ENCODE results near the gene GCLM. TPM values are rescaled to one million over a fixed set of nuclear protein-coding genes. Genes with fewer than 3 reads are reported as not detected.

The GCLM gene
- polyA plus RNA-seq, 1 donor = 14.0 TPM

DNA sequence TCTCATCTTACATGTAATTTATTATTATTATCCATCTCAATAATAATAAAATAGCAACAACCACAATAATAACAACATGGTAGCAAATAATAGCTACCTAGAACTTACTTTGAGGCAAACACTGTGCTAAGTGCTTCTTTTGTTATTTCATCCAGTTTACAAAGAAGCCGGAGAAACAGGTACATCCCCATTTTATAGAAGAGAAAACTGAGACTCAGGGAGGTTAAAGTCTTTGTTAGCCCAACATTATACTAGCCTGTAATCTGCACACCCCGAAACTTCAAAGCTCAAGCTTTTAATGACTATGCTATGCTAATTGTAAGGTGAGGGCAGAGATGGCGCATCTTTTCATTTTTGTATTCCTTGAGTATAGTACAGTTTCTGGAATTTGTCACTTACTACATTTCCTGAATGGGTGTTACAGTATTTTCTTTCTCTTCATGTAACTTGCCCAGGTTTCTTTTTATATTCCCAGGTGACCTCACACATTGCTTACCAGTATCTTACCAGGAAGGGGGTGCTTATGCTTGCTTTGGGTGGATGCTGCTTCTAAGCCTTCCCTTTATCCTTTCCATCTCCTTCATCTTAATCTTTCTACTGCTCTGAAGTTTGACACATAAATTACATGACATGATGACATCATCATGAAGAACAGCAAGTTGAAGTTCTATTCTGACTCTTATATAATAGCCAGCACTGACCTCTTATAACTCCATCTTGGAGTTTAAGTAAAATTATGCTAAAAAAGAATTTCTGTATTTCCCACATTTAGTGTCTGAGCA, 8.3 kb downstream of the GCLM start:
- Histone ChIP-seq H3K9me3 (ENCODE audit: control insufficient read depth, low read depth, low read length) (no peaks in the 10 kb centered on the region), H3K36me3 (ENCODE audit: control insufficient read depth, insufficient read depth, low read length) (peaks cover 10% of the 10 kb centered on the region), H3K27me3 (ENCODE audit: control insufficient read depth, insufficient read depth, low read length) (no peaks in the 10 kb centered on the region), H3K27ac (ENCODE audit: low read length) (no peak overlapping the region), H3K4me3 (ENCODE audit: low read length) (no peak overlapping the region), H3K4me1 (ENCODE audit: control insufficient read depth, insufficient read depth, low read length) (peaks cover 6% of the 10 kb centered on the region)
- WGBS (ENCODE audit: insufficient coverage, low lambda C conversion rate) = 100% methylated on average over 1 of the region's 3 CpGs
- no peak for DNase-seq

DNA sequence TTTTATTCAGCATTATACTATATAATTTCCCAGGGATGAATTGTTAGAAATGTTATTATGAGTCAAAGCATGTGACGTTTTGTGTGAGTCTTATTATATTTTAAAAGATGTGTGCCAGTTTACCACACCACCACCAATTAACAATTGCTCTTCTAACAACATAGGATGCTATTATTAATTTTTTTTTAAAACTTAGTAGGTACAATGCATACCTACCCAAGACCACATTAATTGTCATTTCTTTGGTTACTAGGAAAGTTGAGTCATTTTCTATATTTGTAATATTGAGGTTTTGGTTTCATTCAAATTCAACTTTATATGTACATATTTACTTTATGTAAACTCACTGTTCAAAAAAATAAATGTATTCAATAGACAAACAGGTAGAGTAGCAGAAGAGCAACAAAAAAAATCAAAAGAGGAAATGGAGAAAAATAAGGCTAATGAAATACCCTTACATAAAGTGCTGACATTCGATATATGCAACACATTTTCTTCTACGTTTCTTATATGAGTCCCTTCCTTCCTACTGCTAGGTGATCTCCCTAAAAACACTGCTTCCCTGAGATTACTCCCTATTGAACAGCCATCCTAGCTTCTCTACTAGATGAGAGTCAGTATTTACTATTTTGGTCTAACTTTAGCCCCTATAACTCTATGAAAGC, 9.6 kb downstream of the GCLM start:
- no peak overlapping the region for H3K27ac ChIP-seq (ENCODE audit: low read length)
- no peak for DNase-seq
- H3K36me3 ChIP-seq (ENCODE audit: control insufficient read depth, insufficient read depth, low read length) = peaks cover 10% of the 10 kb centered on the region
- WGBS (ENCODE audit: insufficient coverage, low lambda C conversion rate) = no CpG with 5 or more reads among the region's 3 CpGs
- no peaks in the 10 kb centered on the region for H3K27me3 ChIP-seq (ENCODE audit: control insufficient read depth, insufficient read depth, low read length)
- H3K4me3 ChIP-seq (ENCODE audit: low read length) = no peak overlapping the region
- peaks cover 6% of the 10 kb centered on the region for H3K4me1 ChIP-seq (ENCODE audit: control insufficient read depth, insufficient read depth, low read length)
- H3K9me3 ChIP-seq (ENCODE audit: control insufficient read depth, low read depth, low read length) = no peaks in the 10 kb centered on the region

DNA sequence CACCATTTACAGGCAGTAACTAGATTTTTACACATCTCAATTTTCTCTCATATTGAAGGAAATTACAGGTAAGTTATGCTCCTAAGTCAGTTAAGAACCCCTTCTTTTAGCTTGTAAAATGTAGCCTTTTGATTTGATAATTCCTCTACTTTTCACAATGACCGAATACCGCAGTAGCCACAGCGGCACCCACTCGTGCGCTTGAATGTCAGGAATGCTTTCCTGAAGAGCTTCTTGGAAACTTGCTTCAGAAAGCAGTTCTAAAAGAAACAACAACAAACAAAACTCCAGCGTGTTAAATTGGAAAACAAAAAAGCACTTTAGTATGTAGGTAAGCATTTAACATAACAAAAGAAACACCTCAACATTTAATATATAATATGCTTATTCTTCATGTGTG, 20.3 kb downstream of the GCLM start:
- no peaks in the 10 kb centered on the region for H3K27me3 ChIP-seq (ENCODE audit: control insufficient read depth, insufficient read depth, low read length)
- no peak for DNase-seq
- WGBS (ENCODE audit: insufficient coverage, low lambda C conversion rate) = 88% methylated on average over 5 of the region's 6 CpGs
- no peak overlapping the region for H3K4me3 ChIP-seq (ENCODE audit: low read length)
- H3K4me1 ChIP-seq (ENCODE audit: control insufficient read depth, insufficient read depth, low read length) = no peaks in the 10 kb centered on the region
- no peaks in the 10 kb centered on the region for H3K9me3 ChIP-seq (ENCODE audit: control insufficient read depth, low read depth, low read length)
- H3K36me3 ChIP-seq (ENCODE audit: control insufficient read depth, insufficient read depth, low read length) = peaks cover 8% of the 10 kb centered on the region
- no peak overlapping the region for H3K27ac ChIP-seq (ENCODE audit: low read length)

DNA sequence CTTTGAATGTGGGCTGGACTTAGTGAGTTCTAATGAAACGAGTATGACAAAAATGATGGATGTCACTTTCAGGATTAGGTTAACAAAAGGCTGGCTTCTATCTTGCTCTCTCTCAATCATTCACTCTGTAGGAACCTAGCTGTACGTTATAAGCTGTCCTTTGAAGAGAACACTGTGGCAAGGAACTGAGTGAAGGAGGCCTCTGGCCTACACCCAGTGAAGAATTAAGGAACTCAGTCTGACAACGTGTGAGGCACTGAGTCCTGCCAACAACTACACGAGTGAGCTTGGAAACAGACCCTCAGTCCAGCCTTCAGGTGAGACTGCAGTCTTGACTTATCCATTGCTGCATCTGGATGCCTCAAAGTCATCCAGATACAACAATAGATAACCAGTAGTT, 27.0 kb downstream of the GCLM start:
- H3K27ac ChIP-seq (ENCODE audit: low read length) = no peak overlapping the region
- H3K9me3 ChIP-seq (ENCODE audit: control insufficient read depth, low read depth, low read length) = no peaks in the 10 kb centered on the region
- peaks cover 4% of the 10 kb centered on the region for H3K36me3 ChIP-seq (ENCODE audit: control insufficient read depth, insufficient read depth, low read length)
- H3K4me3 ChIP-seq (ENCODE audit: low read length) = no peak overlapping the region
- H3K4me1 ChIP-seq (ENCODE audit: control insufficient read depth, insufficient read depth, low read length) = peaks cover 3% of the 10 kb centered on the region
- no peak for DNase-seq
- 100% methylated on average over 1 of the region's 4 CpGs for WGBS (ENCODE audit: insufficient coverage, low lambda C conversion rate)
- no peaks in the 10 kb centered on the region for H3K27me3 ChIP-seq (ENCODE audit: control insufficient read depth, insufficient read depth, low read length)

DNA sequence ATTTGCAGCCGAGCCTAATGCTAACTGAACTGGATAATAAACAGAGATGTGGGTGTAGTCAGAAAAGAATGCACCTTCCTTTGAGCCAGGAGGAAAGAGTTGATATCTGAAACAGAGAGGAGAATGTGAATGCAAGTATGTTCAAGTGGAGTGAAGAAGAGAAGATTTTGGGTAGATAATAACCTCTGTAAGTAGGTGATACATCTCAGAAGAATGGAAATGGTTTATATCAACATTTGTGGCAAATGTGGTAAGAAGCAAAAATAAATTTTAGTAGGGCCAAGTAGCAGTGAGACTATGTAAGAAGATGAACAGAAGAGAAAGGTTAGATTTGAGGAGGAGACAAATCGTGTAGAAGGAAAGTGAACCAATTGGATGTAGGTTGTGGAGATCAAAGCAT, 28.5 kb downstream of the GCLM start:
- H3K27ac ChIP-seq (ENCODE audit: low read length) = no peak overlapping the region
- no peak for DNase-seq
- H3K36me3 ChIP-seq (ENCODE audit: control insufficient read depth, insufficient read depth, low read length) = peaks cover 16% of the 10 kb centered on the region
- peaks cover 3% of the 10 kb centered on the region for H3K4me1 ChIP-seq (ENCODE audit: control insufficient read depth, insufficient read depth, low read length)
- no peaks in the 10 kb centered on the region for H3K9me3 ChIP-seq (ENCODE audit: control insufficient read depth, low read depth, low read length)
- WGBS (ENCODE audit: insufficient coverage, low lambda C conversion rate) = 50% methylated on average over 1 of the region's 2 CpGs
- no peaks in the 10 kb centered on the region for H3K27me3 ChIP-seq (ENCODE audit: control insufficient read depth, insufficient read depth, low read length)
- no peak overlapping the region for H3K4me3 ChIP-seq (ENCODE audit: low read length)

DNA sequence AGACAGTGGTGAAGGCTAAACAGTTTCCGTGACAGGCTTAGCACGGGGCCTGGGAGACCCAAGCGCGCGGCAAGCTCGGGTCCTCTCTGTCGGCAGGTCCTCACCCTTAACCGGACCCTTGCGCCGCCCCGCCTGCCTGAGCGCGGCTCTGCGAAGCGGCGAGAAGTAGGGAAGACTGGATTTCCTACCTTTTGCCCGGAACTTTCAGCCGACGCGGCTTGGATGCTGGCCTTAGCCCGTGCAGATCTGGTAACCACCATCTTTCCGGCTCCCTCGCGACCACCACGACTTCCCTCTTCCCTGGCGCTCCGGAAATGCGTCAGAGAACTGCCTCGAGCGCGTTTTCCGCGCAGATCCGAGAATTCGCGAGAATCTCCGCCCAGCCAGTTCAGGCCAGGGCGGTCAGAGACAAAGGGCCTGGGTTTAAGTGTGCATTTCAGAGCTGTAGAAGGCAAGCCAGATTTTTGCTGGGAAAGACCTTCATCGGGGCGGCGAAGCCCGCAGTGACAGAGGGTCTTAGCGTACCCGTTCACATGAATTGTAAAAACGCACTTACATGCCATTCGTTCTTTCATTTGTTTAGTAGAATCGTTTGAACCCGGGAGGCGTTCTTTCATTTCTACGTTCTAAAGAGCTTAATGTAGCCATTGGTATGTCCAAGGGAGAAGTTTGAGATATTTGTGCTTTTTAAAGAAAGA, 30.2 kb downstream of the GCLM start, which contains the start of gene DNTTIP2:
Gene DNTTIP2 (minus strand): TSS at position 318 of the 698 bp plus-strand sequence. CDS start 58 bp downstream, at position 260.
- DNase-seq = peak; percentile 93 to 95
- H3K36me3 ChIP-seq (ENCODE audit: control insufficient read depth, insufficient read depth, low read length) = peaks cover 28% of the 10 kb centered on the region
- no CpG with 5 or more reads among the region's 50 CpGs for WGBS (ENCODE audit: insufficient coverage, low lambda C conversion rate)
- H3K9me3 ChIP-seq (ENCODE audit: control insufficient read depth, low read depth, low read length) = no peaks in the 10 kb centered on the region
- H3K27me3 ChIP-seq (ENCODE audit: control insufficient read depth, insufficient read depth, low read length) = no peaks in the 10 kb centered on the region
- peak within 1 kb of the TSS; percentile 98 for H3K4me3 ChIP-seq (ENCODE audit: low read length)
- peaks cover 3% of the 10 kb centered on the region for H3K4me1 ChIP-seq (ENCODE audit: control insufficient read depth, insufficient read depth, low read length)
- H3K27ac ChIP-seq (ENCODE audit: low read length) = peak within 1 kb of the TSS; percentile 90

DNA sequence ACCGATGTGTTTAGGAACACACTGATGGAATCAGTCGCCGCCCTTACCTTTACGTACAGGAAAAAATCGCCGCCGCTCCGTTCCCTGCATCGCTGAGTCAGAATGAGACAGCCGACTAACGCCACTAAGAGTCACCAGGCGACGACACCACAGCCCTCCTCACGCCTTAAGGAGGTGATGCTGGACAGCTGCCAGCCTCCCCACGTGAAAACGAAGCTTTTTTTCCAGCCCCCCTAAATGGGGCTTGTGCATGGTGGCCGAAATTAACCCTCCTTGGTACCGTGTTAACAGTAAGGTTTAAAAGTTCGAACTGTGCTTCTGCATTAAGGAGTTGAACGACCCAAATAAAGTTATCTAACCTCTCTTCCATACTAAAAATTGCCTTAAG, 30.7 kb downstream of the GCLM start:
- peaks cover 32% of the 10 kb centered on the region for H3K36me3 ChIP-seq (ENCODE audit: control insufficient read depth, insufficient read depth, low read length)
- H3K27ac ChIP-seq (ENCODE audit: low read length) = peak overlapping the region; percentile 90
- DNase-seq = peak; percentile 25 to 56
- no CpG with 5 or more reads among the region's 20 CpGs for WGBS (ENCODE audit: insufficient coverage, low lambda C conversion rate)
- H3K4me1 ChIP-seq (ENCODE audit: control insufficient read depth, insufficient read depth, low read length) = peaks cover 3% of the 10 kb centered on the region
- no peaks in the 10 kb centered on the region for H3K27me3 ChIP-seq (ENCODE audit: control insufficient read depth, insufficient read depth, low read length)
- peak overlapping the region; percentile 98 for H3K4me3 ChIP-seq (ENCODE audit: low read length)
- H3K9me3 ChIP-seq (ENCODE audit: control insufficient read depth, low read depth, low read length) = no peaks in the 10 kb centered on the region

DNA sequence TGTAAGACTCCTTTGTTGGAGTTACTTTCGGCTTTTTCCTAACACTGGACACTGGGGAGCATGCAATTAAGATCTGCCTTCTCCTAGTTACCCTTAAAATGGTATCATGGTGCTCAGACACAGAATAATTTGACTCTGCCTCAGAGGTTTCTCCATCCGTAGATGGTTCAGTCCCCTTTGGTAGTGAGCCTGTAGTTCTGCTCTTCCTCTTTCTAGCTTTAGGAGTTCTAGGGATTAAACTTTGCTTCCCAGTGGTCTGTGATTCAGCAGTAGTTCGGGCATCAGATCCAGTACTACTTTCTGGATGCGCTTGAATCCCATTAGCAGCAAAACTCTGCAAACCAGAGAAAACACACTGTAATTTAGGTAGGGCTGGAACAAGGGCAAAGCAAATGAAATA, 31.7 kb downstream of the GCLM start:
- no peak for DNase-seq
- Histone ChIP-seq H3K4me3 (ENCODE audit: low read length) (no peak overlapping the region), H3K9me3 (ENCODE audit: control insufficient read depth, low read depth, low read length) (no peaks in the 10 kb centered on the region), H3K27me3 (ENCODE audit: control insufficient read depth, insufficient read depth, low read length) (no peaks in the 10 kb centered on the region), H3K4me1 (ENCODE audit: control insufficient read depth, insufficient read depth, low read length) (peaks cover 3% of the 10 kb centered on the region), H3K27ac (ENCODE audit: low read length) (no peak overlapping the region), H3K36me3 (ENCODE audit: control insufficient read depth, insufficient read depth, low read length) (peaks cover 40% of the 10 kb centered on the region)
- WGBS (ENCODE audit: insufficient coverage, low lambda C conversion rate) = 100% methylated on average over 1 of the region's 4 CpGs

DNA sequence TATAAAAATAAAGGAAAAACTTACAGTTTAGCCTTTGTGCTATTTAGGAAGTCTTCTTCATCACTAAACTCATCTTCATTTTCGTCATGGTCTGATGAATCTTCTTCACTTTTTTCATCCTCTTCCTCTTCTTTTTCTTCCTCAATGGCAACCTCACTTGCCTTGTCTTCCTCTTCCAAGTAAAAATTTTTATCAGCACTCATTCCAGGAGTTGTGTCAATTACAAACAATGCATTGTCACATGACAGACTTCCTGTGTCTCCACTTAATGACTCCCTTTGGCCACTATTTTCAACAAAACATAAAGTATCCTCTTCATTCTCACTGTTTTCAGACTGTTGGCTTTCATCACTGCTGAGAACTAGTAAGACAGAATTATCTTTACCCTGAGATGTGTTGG, 33.0 kb downstream of the GCLM start:
- Histone ChIP-seq H3K9me3 (ENCODE audit: control insufficient read depth, low read depth, low read length) (no peaks in the 10 kb centered on the region), H3K4me3 (ENCODE audit: low read length) (no peak overlapping the region), H3K27me3 (ENCODE audit: control insufficient read depth, insufficient read depth, low read length) (no peaks in the 10 kb centered on the region), H3K27ac (ENCODE audit: low read length) (no peak overlapping the region), H3K4me1 (ENCODE audit: control insufficient read depth, insufficient read depth, low read length) (peaks cover 3% of the 10 kb centered on the region), H3K36me3 (ENCODE audit: control insufficient read depth, insufficient read depth, low read length) (peaks cover 52% of the 10 kb centered on the region)
- WGBS (ENCODE audit: insufficient coverage, low lambda C conversion rate) = 88% methylated on average over 1 of the region's 1 CpG
- no peak for DNase-seq

DNA sequence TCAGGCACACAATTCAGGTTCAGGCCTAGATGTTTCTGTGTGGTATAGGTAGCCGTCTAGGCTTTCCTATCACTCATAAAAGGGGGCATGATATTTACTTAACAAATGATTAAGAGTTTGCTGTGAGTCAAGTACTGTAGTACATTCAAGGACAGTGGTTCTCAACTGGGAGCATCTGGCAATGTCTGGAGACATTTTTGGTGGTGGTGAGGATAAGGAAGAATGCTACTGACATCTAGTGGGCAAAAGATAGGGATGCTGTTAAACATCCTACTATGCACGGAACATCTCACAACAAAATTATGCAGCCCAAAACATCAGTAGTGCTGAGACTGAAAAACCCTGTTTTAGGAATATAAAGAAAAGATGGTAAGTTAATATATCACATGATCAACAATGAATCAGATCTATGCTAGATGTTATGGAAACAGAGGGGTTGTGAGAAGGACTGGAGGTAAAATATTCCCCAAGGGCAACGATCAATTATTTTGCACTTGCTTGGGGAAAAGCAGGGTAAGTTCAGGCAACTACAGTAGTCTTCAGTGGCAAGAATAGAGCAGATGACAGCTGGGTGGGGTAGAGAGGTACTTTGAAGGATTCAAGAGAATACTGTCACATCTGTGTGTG, 35.1 kb downstream of the GCLM start:
- no CpG with 5 or more reads among the region's 3 CpGs for WGBS (ENCODE audit: insufficient coverage, low lambda C conversion rate)
- Histone ChIP-seq H3K36me3 (ENCODE audit: control insufficient read depth, insufficient read depth, low read length) (peaks cover 70% of the 10 kb centered on the region), H3K9me3 (ENCODE audit: control insufficient read depth, low read depth, low read length) (no peaks in the 10 kb centered on the region), H3K4me3 (ENCODE audit: low read length) (no peak overlapping the region), H3K4me1 (ENCODE audit: control insufficient read depth, insufficient read depth, low read length) (peaks cover 3% of the 10 kb centered on the region), H3K27me3 (ENCODE audit: control insufficient read depth, insufficient read depth, low read length) (no peaks in the 10 kb centered on the region), H3K27ac (ENCODE audit: low read length) (no peak overlapping the region)
- DNase-seq = no peak
